ENCODE measurements around the gene DLG3. TPM values are rescaled to one million over a fixed set of nuclear protein-coding genes. Genes with fewer than 3 reads are reported as not detected.

Gene DLG3
- total and polyA plus RNA-seq, 2 of the 8 experiments (the other 6 are each of a cell fraction or from before 2014, with no cell fraction given), result 29.2 to 63.8 TPM

DNA sequence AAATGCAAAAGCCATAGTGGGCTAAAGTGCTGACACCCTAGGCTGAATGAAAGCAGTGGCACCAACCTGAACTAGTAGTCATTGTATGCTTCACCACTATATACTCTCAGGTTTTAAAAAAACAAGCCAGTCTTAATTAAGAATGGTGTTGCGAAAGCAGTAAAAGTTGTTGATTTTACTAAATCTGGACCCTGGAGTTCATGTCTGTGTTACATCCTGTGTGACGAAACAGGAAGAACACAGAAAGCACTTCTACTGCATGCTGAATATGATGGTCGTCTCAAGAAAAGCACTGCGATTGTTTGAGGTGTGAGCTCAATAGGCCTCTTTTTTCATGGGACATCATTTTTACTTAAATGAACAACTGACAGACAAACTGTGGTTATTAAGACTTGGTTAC, 45.7 kb upstream of the DLG3 start:
- Histone ChIP-seq H3K36me3 (ENCODE audit: control insufficient read depth in 2 of 4, insufficient read depth in 4 of 4, low read length in 3 of 4) (peaks cover 3 to 16% (median 6%) of the 10 kb centered on the region in 4 experiments; a peak in 3 of 8 replicates), H2AFZ (ENCODE audit: low read length) (no peak overlapping the region), H2BK12ac (ENCODE audit: low read depth, low read length) (no peak overlapping the region), H3K4me2 (ENCODE audit: insufficient read depth in 1 of 2, low read depth in 2 of 2, low read length in 2 of 2) (no peak overlapping the region), H4K20me1 (replicated peaks in 1 of 2; ENCODE audit: control insufficient read depth in 1 of 2, insufficient read depth in 2 of 2, low read length in 2 of 2) (no peaks in the 10 kb centered on the region), H3K79me1 (ENCODE audit: low read depth, low read length) (no peaks in the 10 kb centered on the region), H3K23ac (ENCODE audit: insufficient read length) (no peak overlapping the region), H3K4ac (replicated peaks; ENCODE audit: insufficient read length, low read depth, low read length) (no peak overlapping the region), H4K91ac (replicated peaks; ENCODE audit: insufficient read length, low read length) (no peak overlapping the region), H3K56ac (replicated peaks; ENCODE audit: insufficient read length, low read depth, low read length) (no peak overlapping the region), H3K4me3 (ENCODE audit: extremely low read depth in 1 of 4, insufficient read depth in 2 of 4, low read depth in 3 of 4, low read length in 4 of 4) (no peak overlapping the region), H2BK120ac (replicated peaks; ENCODE audit: low read depth, low read length) (no peak overlapping the region), H3K23me2 (ENCODE audit: low read depth, low read length) (no peaks in the 10 kb centered on the region), H3K27ac (ENCODE audit: low read depth, low read length) (no peak overlapping the region), H2AK5ac (ENCODE audit: low read depth, low read length) (no peak overlapping the region), H2BK20ac (ENCODE audit: low read length) (no peak overlapping the region), H3K9me3 (ENCODE audit: insufficient read depth in 2 of 2, low read depth in 1 of 2, low read length in 1 of 2) (no peaks in the 10 kb centered on the region), H2BK15ac (ENCODE audit: low read length) (no peak overlapping the region), H3K79me2 (ENCODE audit: control insufficient read depth in 1 of 2, insufficient read depth in 2 of 2, low read length in 2 of 2) (no peaks in the 10 kb centered on the region), H4K5ac (ENCODE audit: insufficient read length, low read depth, low read length) (no peak overlapping the region), H3K27me3 (replicated peaks in 1 of 4; ENCODE audit: control insufficient read depth in 3 of 4, extremely low read depth in 1 of 4, insufficient read depth in 3 of 4, low read length in 3 of 4) (no peaks in the 10 kb centered on the region), H2BK5ac (ENCODE audit: low read depth, low read length) (no peak overlapping the region), H3K9ac (replicated peaks in 1 of 4; ENCODE audit: extremely low read depth in 1 of 4, low read depth in 3 of 4, low read length in 3 of 4) (no peak overlapping the region), H3K4me1 (replicated peaks in 1 of 4; ENCODE audit: control insufficient read depth in 3 of 4, insufficient read depth in 4 of 4, low read length in 3 of 4) (no peaks in the 10 kb centered on the region), H3K18ac (ENCODE audit: extremely low read depth, low read length) (no peak overlapping the region), H3K14ac (ENCODE audit: insufficient read length) (no peak overlapping the region), H4K8ac (ENCODE audit: extremely low read depth, insufficient read depth, low read length) (no peak overlapping the region)
- ChIA-PET CTCF (ENCODE audit: partially characterized antibody) (no interaction called here), POLR2A (ENCODE audit: partially characterized antibody) (no interaction called here)
- DNase-seq (ENCODE audit: low read depth in 1 of 2, low spot score in 2 of 2), result no peak
- TF ChIP-seq CBX5 (IDR thresholded peaks at IDR 0.05; ENCODE audit: low read depth, low read length), result no peak
- no peak for TF ChIP-seq KDM5A (IDR thresholded peaks at IDR 0.05; ENCODE audit: low read length)
- no peak for TF ChIP-seq CHD1 (IDR thresholded peaks at IDR 0.05; ENCODE audit: low read depth, low read length)
- TF ChIP-seq SP1 (IDR thresholded peaks at IDR 0.05; ENCODE audit: low read depth, low read length), result no peak
- TF ChIP-seq MAFK (IDR thresholded peaks at IDR 0.05; ENCODE audit: low read depth, low read length), result no peak
- no peak for TF ChIP-seq TEAD4 (IDR thresholded peaks at IDR 0.05; ENCODE audit: low read depth, low read length)
- no peak for FAIRE-seq
- WGBS, 2 experiments (ENCODE audit: extremely low coverage in 1 of 2, insufficient coverage in 1 of 2, insufficient read length in 1 of 2, insufficient replicate concordance in 2 of 2, low coverage in 1 of 2, low lambda C conversion rate in 2 of 2, missing lambda C conversion rate in 1 of 2), result 91% methylated on average over 4 of the region's 4 CpGs; no CpG with 5 or more reads in 1 of the 2 experiments
